WTC11 (cell line): ENCODE results near the gene CREB1. TPM values are rescaled to one million over a fixed set of nuclear protein-coding genes. Genes with fewer than 3 reads are reported as not detected.

Source experiments
- ATAC-seq: fragments of 200-7000 bp; cut with Tn5 transposase; 2 replicates; pipeline ENCODE4 v1.10.0; 2021; ENCODE audit warnings: mild to moderate bottlenecking, moderate library complexity
- CTCF ChIA-PET: fragments of 300-600 bp; sonication (Branson Sonifier 250); formaldehyde crosslinking; loops from one replicate; lab custom pipeline; 2021; ENCODE audit warnings: antibody characterized with exemption; lab: Charles Lee
- POLR2A ChIA-PET: fragments of 350-600 bp; sonication (Branson Sonifier 250); formaldehyde crosslinking; loops from one replicate; lab custom pipeline; 2021; ENCODE audit warnings: antibody characterized with exemption; lab: Charles Lee
- DNase-seq: peaks from one replicate; pipeline ENCODE4 v3.0.0; 2021; ENCODE audit warnings: low spot score
- H3K27ac Mint-ChIP-seq: 2 replicates; pipeline ENCODE4 v1.8.0; 2021; ENCODE audit warnings: mixed read lengths
- H3K27me3 Mint-ChIP-seq: 2 replicates; pipeline ENCODE4 v1.8.0; 2021; ENCODE audit warnings: low read depth, mild to moderate bottlenecking, moderate library complexity, mixed read lengths
- H3K36me3 Mint-ChIP-seq: 2 replicates; pipeline ENCODE4 v1.8.0; 2021; ENCODE audit warnings: mixed read lengths
- H3K4me1 Mint-ChIP-seq: 2 replicates; pipeline ENCODE4 v1.8.0; 2022; ENCODE audit warnings: mixed read lengths
- H3K4me3 Mint-ChIP-seq: 2 replicates; pipeline ENCODE4 v1.8.0; 2021; ENCODE audit warnings: mild to moderate bottlenecking, moderate library complexity, mixed read lengths
- H3K9me3 Mint-ChIP-seq: 2 replicates; pipeline ENCODE4 v1.8.0; 2021; ENCODE audit warnings: mixed read lengths
- ATF1 ChIP-seq: sonication (generic); formaldehyde crosslinking; IDR thresholded peaks from 2 replicates; pipeline ENCODE4 v1.8.1; 2023; ENCODE audit warnings: mild to moderate bottlenecking, moderate library complexity, missing genetic modification reagents
- CBFB ChIP-seq: sonication (generic); formaldehyde crosslinking; IDR thresholded peaks from 2 replicates; pipeline ENCODE4 v1.8.1; 2022; ENCODE audit warnings: mild to moderate bottlenecking, low read depth, missing genetic modification reagents
- CDX4 ChIP-seq: fragments of 250-450 bp; sonication (Bioruptor Pico); IDR thresholded peaks from 2 replicates; pipeline ENCODE4 v1.9.0; 2021; ENCODE audit warnings: moderate library complexity, mild to moderate bottlenecking, inconsistent platforms, borderline replicate concordance
- CTCF ChIP-seq: fragments of 200-600 bp; IDR thresholded peaks from 2 replicates; pipeline ENCODE4 v1.8.0; 2022; ENCODE audit warnings: antibody characterized with exemption
- E2F4 ChIP-seq: sonication (generic); formaldehyde crosslinking; IDR thresholded peaks from 2 replicates; pipeline ENCODE4 v1.8.1; 2022; ENCODE audit warnings: low read depth, mild to moderate bottlenecking, moderate library complexity, missing genetic modification reagents, borderline replicate concordance
- FOXP4 ChIP-seq: sonication (generic); formaldehyde crosslinking; IDR thresholded peaks from 2 replicates; pipeline ENCODE4 v1.8.0; 2022; ENCODE audit warnings: mild to moderate bottlenecking, missing genetic modification reagents
- PRRX2 ChIP-seq: fragments of 250-450 bp; sonication (Bioruptor Pico); IDR thresholded peaks from 2 replicates; pipeline ENCODE4 v1.8.0; 2021; ENCODE audit warnings: mild to moderate bottlenecking
- USF2 ChIP-seq: sonication (generic); formaldehyde crosslinking; IDR thresholded peaks from 2 replicates; pipeline ENCODE4 v1.8.1; 2023; ENCODE audit warnings: mild to moderate bottlenecking, missing genetic modification reagents, moderate library complexity
- total RNA-seq: library from RNA; stranded (reverse); gene quantifications from 3 replicates; pipeline ENCODE4 v1.2.3, GENCODE V29; 2021
- TF ChIP-seq, protein P1 (sequence below): sonication (generic); formaldehyde crosslinking; IDR thresholded peaks from 2 replicates; pipeline ENCODE4 v1.8.1; 2022; ENCODE audit warnings: missing genetic modification reagents, borderline replicate concordance
- TF ChIP-seq, protein P2 (sequence below): sonication (generic); formaldehyde crosslinking; IDR thresholded peaks from 2 replicates; pipeline ENCODE4 v1.8.0; 2022; ENCODE audit warnings: missing genetic modification reagents

The CREB1 gene
- total RNA-seq, 1 experiment from 2014 or later = 97.7 TPM

- H3K4me1 Mint-ChIP-seq = peaks cover 19% of the 10 kb centered on the region
- DNase-seq (no peak), ATAC-seq (no peak)
- peaks cover 51% of the 10 kb centered on the region for H3K36me3 Mint-ChIP-seq
- H3K27me3 Mint-ChIP-seq = no peaks in the 10 kb centered on the region
- H3K4me3 Mint-ChIP-seq = no peak overlapping the region
- H3K9me3 Mint-ChIP-seq = no peaks in the 10 kb centered on the region
- ChIA-PET POLR2A (no interaction called here), CTCF (no interaction called here)
- TF ChIP-seq USF2 (CRISPR knock-in tag) (no peak), CTCF (no peak), PRRX2 (CRISPR knock-in tag) (no peak), ATF1 (CRISPR knock-in tag) (no peak), E2F4 (CRISPR knock-in tag) (no peak), FOXP4 (no peak), CDX4 (no peak), CBFB (CRISPR knock-in tag) (no peak)
- TF ChIP-seq, protein P1, sequence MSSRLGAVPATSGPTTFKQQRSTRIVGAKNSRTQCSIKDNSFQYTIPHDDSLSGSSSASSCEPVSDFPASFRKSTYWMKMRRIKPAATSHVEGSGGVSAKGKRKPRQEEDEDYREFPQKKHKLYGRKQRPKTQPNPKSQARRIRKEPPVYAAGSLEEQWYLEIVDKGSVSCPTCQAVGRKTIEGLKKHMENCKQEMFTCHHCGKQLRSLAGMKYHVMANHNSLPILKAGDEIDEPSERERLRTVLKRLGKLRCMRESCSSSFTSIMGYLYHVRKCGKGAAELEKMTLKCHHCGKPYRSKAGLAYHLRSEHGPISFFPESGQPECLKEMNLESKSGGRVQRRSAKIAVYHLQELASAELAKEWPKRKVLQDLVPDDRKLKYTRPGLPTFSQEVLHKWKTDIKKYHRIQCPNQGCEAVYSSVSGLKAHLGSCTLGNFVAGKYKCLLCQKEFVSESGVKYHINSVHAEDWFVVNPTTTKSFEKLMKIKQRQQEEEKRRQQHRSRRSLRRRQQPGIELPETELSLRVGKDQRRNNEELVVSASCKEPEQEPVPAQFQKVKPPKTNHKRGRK (CRISPR knock-in tag) = no peak
- TF ChIP-seq, protein P2, sequence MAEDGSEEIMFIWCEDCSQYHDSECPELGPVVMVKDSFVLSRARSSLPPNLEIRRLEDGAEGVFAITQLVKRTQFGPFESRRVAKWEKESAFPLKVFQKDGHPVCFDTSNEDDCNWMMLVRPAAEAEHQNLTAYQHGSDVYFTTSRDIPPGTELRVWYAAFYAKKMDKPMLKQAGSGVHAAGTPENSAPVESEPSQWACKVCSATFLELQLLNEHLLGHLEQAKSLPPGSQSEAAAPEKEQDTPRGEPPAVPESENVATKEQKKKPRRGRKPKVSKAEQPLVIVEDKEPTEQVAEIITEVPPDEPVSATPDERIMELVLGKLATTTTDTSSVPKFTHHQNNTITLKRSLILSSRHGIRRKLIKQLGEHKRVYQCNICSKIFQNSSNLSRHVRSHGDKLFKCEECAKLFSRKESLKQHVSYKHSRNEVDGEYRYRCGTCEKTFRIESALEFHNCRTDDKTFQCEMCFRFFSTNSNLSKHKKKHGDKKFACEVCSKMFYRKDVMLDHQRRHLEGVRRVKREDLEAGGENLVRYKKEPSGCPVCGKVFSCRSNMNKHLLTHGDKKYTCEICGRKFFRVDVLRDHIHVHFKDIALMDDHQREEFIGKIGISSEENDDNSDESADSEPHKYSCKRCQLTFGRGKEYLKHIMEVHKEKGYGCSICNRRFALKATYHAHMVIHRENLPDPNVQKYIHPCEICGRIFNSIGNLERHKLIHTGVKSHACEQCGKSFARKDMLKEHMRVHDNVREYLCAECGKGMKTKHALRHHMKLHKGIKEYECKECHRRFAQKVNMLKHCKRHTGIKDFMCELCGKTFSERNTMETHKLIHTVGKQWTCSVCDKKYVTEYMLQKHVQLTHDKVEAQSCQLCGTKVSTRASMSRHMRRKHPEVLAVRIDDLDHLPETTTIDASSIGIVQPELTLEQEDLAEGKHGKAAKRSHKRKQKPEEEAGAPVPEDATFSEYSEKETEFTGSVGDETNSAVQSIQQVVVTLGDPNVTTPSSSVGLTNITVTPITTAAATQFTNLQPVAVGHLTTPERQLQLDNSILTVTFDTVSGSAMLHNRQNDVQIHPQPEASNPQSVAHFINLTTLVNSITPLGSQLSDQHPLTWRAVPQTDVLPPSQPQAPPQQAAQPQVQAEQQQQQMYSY (CRISPR knock-in tag) = no peak
- H3K27ac Mint-ChIP-seq = peak overlapping the region; percentile 78
These were observed 31.8 kb downstream of the CREB1 start for GRCh38 chr2:207561386-207562080.
